ENCODE measurements around the gene TBC1D7. TPM values are rescaled to one million over a fixed set of nuclear protein-coding genes. Genes with fewer than 3 reads are reported as not detected.

TBC1D7 gene
- total RNA-seq, 1 donor from 2014 or later = 40.2 TPM

GRCh38 chr6:13299918-13300317 lies 28.4 kb downstream of the TBC1D7 start:
- Histone ChIP-seq H3K36me3 (peaks cover 58% of the 10 kb centered on the region), H3K27me3 (ENCODE audit: low read depth) (no peaks in the 10 kb centered on the region), H3K9me3 (replicated peaks) (no peaks in the 10 kb centered on the region), H3K27ac (replicated peaks) (no peak overlapping the region), H3K4me1 (peaks cover 49% of the 10 kb centered on the region), H3K4me3 (no peak overlapping the region)
- TF ChIP-seq CTCF (IDR thresholded peaks at IDR 0.05; ENCODE audit: borderline replicate concordance) = no peak
- intact Hi-C loops (cut with micrococcal nuclease) = no loop called here
- DNase-seq = no peak

- no peak for DNase-seq
- intact Hi-C loops (cut with micrococcal nuclease) = no loop called here
- H3K4me1 ChIP-seq = peaks cover 44% of the 10 kb centered on the region
- H3K27me3 ChIP-seq (ENCODE audit: low read depth) = no peaks in the 10 kb centered on the region
- H3K27ac ChIP-seq (replicated peaks) = no peak overlapping the region
- H3K36me3 ChIP-seq = peaks cover 58% of the 10 kb centered on the region
- no peak for TF ChIP-seq CTCF (IDR thresholded peaks at IDR 0.05; ENCODE audit: borderline replicate concordance)
- H3K9me3 ChIP-seq (replicated peaks) = no peaks in the 10 kb centered on the region
- no peak overlapping the region for H3K4me3 ChIP-seq
Measured at GRCh38 chr6:13299403-13299821, 28.9 kb downstream of the TBC1D7 start.

GRCh38 chr6:13298446-13298845 lies 29.9 kb downstream of the TBC1D7 start:
- no peak for DNase-seq
- H3K27ac ChIP-seq (replicated peaks) = no peak overlapping the region
- H3K4me3 ChIP-seq = no peak overlapping the region
- no peak for TF ChIP-seq CTCF (IDR thresholded peaks at IDR 0.05; ENCODE audit: borderline replicate concordance)
- H3K36me3 ChIP-seq = peaks cover 63% of the 10 kb centered on the region
- no peaks in the 10 kb centered on the region for H3K27me3 ChIP-seq (ENCODE audit: low read depth)
- H3K9me3 ChIP-seq (replicated peaks) = no peaks in the 10 kb centered on the region
- intact Hi-C loops (cut with micrococcal nuclease) = no loop called here
- peaks cover 34% of the 10 kb centered on the region for H3K4me1 ChIP-seq

GRCh38 chr6:13297391-13297790 lies 30.9 kb downstream of the TBC1D7 start:
- DNase-seq = no peak
- Histone ChIP-seq H3K27me3 (ENCODE audit: low read depth) (no peaks in the 10 kb centered on the region), H3K4me3 (no peak overlapping the region), H3K4me1 (peaks cover 24% of the 10 kb centered on the region), H3K27ac (replicated peaks) (no peak overlapping the region), H3K9me3 (replicated peaks) (no peaks in the 10 kb centered on the region), H3K36me3 (peaks cover 74% of the 10 kb centered on the region)
- intact Hi-C loops (cut with micrococcal nuclease) = no loop called here
- no peak for TF ChIP-seq CTCF (IDR thresholded peaks at IDR 0.05; ENCODE audit: borderline replicate concordance)

- Histone ChIP-seq H3K4me1 (peaks cover 17% of the 10 kb centered on the region), H3K36me3 (peaks cover 75% of the 10 kb centered on the region), H3K27me3 (ENCODE audit: low read depth) (no peaks in the 10 kb centered on the region), H3K4me3 (no peak overlapping the region), H3K27ac (replicated peaks) (no peak overlapping the region), H3K9me3 (replicated peaks) (no peaks in the 10 kb centered on the region)
- intact Hi-C loops (cut with micrococcal nuclease) = no loop called here
- no peak for DNase-seq
- no peak for TF ChIP-seq CTCF (IDR thresholded peaks at IDR 0.05; ENCODE audit: borderline replicate concordance)
Measured at GRCh38 chr6:13296536-13296997, 31.8 kb downstream of the TBC1D7 start.
